Measurements from ENCODE around the gene AKNAD1.

GRCh38 chr1:108845991-108846390 lies 10.9 kb downstream of the AKNAD1 start:
- TF ChIP-seq ZBED1 (IDR thresholded peaks at IDR 0.05; ENCODE audit: borderline replicate concordance), result no peak
- TF ChIP-seq EZH2 (IDR thresholded peaks at IDR 0.05; ENCODE audit: borderline replicate concordance, control insufficient read depth, low read depth, low read length), result no peak
- no peak for TF ChIP-seq YY1 (IDR thresholded peaks at IDR 0.05; ENCODE audit: low read depth, low read length)
- no peak for TF ChIP-seq RAD21 (IDR thresholded peaks at IDR 0.05; ENCODE audit: insufficient read depth, low read depth, low read length)
- TF ChIP-seq USF2 (IDR thresholded peaks at IDR 0.05; ENCODE audit: borderline replicate concordance, low read depth, low read length), result no peak
- TF ChIP-seq CTCF (IDR thresholded peaks at IDR 0.05 in 2 of 3, conservative IDR thresholded peaks at IDR 0.05 in 1 of 3; ENCODE audit: control insufficient read depth in 2 of 3, extremely low read depth in 1 of 3, insufficient read depth in 1 of 3, low read depth in 3 of 3, low read length in 3 of 3), result no peak
- no peak for TF ChIP-seq WRNIP1 (IDR thresholded peaks at IDR 0.05; ENCODE audit: borderline replicate concordance, low read depth, low read length)
- TF ChIP-seq HDAC6 (IDR thresholded peaks at IDR 0.05; ENCODE audit: unreplicated experiment), result no peak
- TF ChIP-seq JUND (IDR thresholded peaks at IDR 0.05; ENCODE audit: low read depth, low read length), result no peak
- no peak for TF ChIP-seq CEBPB (IDR thresholded peaks at IDR 0.05; ENCODE audit: borderline replicate concordance in 1 of 2, low read depth in 2 of 2, low read length in 2 of 2)
- no peak for TF ChIP-seq PRDM15 (CRISPR knock-in tag; IDR thresholded peaks at IDR 0.05)
- no peak for TF ChIP-seq RFX5 (IDR thresholded peaks at IDR 0.05; ENCODE audit: low read depth, low read length)

All from GM12878 (cell line).